Liver (tissue), 3 donors: ENCODE measurements around the gene ZNF99.

ENCODE experiments used
- CTCF ChIP-seq: fragments of 150-350 bp; IDR thresholded peaks from 2 replicates; pipeline ENCODE4 v1.5.1; 2017; ENCODE audit warnings: improper control_type of control experiment, low read depth, low read length; ENCODE audit not compliant: missing input control
- MAX ChIP-seq: IDR thresholded peaks from 2 replicates; pipeline ENCODE4 v1.6.1; 2016; ENCODE audit warnings: antibody characterized with exemption
- RXRA ChIP-seq, 2 donors: IDR thresholded peaks; 2 replicates each; pipeline ENCODE4 v1.6.1; 2017 to 2018; ENCODE audit warnings: antibody characterized with exemption in 2 of 2, mild to moderate bottlenecking in 1 of 2
- donor health status: healthy.
- donor health status: healthy.

GRCh38 chr19:22806418-22806817 is 22.5 kb upstream of the ZNF99 start:
- TF ChIP-seq CTCF (no peak), RXRA (IDR thresholded peaks at IDR 0.05) (no peak), MAX (no peak)
